ENCODE data around the gene TSG101. TPM values are rescaled to one million over a fixed set of nuclear protein-coding genes. Genes with fewer than 3 reads are reported as not detected.

The TSG101 gene
- total RNA-seq, 4 donors from 2014 or later: 67.8 to 80.0 (median 71.8) TPM

DNA sequence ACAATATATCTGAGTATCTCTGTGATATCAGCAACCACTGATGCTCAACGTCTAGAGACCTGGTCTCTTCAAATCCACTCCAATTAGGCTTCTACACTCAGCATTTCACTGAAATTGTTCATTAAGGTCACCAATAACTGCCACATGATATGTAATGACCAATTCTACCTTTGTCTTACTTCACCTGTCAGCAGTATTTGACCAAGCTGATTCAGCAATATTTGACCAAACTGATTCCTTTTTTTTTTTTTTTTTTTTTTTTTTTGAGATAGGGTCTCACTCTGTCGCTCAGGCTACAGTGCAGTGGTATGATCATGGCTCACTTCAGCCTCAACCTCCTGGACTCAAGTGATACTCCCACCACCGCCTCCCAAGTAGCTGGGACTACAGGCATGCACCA lies 5.6 kb downstream of the TSG101 start:
- Histone ChIP-seq H3K9me3 (no peaks in the 10 kb centered on the region), H3K27me3 (no peaks in the 10 kb centered on the region), H3K4me3 (no peak overlapping the region), H3K4me1 (peaks cover 18% of the 10 kb centered on the region), H3K36me3 (peaks cover 20% of the 10 kb centered on the region), H3K27ac (no peak overlapping the region)
- TF ChIP-seq POLR2AphosphoS5 (IDR thresholded peaks at IDR 0.05) (no peak), EP300 (IDR thresholded peaks at IDR 0.05) (no peak), POLR2A (IDR thresholded peaks at IDR 0.05) (no peak)
- TF ChIP-seq, protein P1, sequence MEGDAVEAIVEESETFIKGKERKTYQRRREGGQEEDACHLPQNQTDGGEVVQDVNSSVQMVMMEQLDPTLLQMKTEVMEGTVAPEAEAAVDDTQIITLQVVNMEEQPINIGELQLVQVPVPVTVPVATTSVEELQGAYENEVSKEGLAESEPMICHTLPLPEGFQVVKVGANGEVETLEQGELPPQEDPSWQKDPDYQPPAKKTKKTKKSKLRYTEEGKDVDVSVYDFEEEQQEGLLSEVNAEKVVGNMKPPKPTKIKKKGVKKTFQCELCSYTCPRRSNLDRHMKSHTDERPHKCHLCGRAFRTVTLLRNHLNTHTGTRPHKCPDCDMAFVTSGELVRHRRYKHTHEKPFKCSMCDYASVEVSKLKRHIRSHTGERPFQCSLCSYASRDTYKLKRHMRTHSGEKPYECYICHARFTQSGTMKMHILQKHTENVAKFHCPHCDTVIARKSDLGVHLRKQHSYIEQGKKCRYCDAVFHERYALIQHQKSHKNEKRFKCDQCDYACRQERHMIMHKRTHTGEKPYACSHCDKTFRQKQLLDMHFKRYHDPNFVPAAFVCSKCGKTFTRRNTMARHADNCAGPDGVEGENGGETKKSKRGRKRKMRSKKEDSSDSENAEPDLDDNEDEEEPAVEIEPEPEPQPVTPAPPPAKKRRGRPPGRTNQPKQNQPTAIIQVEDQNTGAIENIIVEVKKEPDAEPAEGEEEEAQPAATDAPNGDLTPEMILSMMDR (IDR thresholded peaks at IDR 0.05): no peak
- 97% methylated on average over 3 of the region's 3 CpGs for WGBS
- DNase-seq (ENCODE audit: low spot score in 2 of 2): no peak

DNA sequence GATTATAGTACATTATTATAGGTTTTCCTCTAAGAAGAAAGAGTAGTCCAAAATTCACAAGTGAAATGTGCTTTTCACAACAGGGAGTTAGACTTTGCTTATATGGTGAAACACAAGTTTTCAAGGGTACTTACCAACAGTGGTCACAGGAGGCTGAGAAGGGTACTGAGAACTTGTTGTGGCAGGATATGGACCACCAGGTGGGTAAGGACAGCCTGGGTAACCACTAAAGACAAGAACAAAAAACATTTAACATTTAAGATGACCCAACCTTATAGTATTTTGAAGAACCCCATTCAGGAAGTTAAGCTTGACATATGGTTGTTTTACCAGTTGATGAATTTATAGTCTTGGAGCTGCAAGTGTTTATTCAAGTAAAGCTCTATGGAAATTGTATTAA lies 24.4 kb downstream of the TSG101 start:
- no peak overlapping the region for H3K4me3 ChIP-seq
- no peaks in the 10 kb centered on the region for H3K9me3 ChIP-seq
- no peak for DNase-seq (ENCODE audit: low spot score in 2 of 2)
- no peak for TF ChIP-seq POLR2A (IDR thresholded peaks at IDR 0.05)
- TF ChIP-seq, protein P1 (IDR thresholded peaks at IDR 0.05): no peak
- TF ChIP-seq POLR2AphosphoS5 (IDR thresholded peaks at IDR 0.05): no peak
- no peak for TF ChIP-seq EP300 (IDR thresholded peaks at IDR 0.05)
- H3K27ac ChIP-seq: no peak overlapping the region
- no peaks in the 10 kb centered on the region for H3K4me1 ChIP-seq
- peaks cover 84% of the 10 kb centered on the region for H3K36me3 ChIP-seq
- H3K27me3 ChIP-seq: no peaks in the 10 kb centered on the region

DNA sequence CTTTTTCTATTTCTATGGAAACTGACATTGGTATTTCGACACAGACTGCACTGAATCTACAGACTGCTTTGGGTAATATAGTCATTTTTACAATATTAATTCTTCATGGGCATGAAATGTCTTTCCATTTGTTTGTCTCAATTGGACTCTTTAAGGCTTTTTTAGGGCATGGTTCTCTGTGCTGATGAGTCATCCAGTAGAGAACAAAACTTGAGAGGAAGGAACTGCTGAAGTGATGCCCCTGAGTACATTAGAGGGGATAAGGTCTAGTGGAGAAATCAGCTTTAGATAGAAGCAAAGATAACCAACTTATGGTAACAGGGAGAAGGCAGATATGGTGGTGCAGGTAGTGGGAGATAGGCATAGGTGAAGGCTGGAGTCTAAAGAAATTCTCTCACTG lies 25.1 kb downstream of the TSG101 start:
- Histone ChIP-seq H3K9me3 (no peaks in the 10 kb centered on the region), H3K27me3 (no peaks in the 10 kb centered on the region), H3K36me3 (peaks cover 82% of the 10 kb centered on the region), H3K4me1 (no peaks in the 10 kb centered on the region), H3K27ac (no peak overlapping the region), H3K4me3 (no peak overlapping the region)
- DNase-seq (ENCODE audit: low spot score in 2 of 2): no peak
- WGBS: 90% methylated on average over 1 of the region's 1 CpG
- TF ChIP-seq EP300 (IDR thresholded peaks at IDR 0.05) (no peak), POLR2A (IDR thresholded peaks at IDR 0.05) (no peak), POLR2AphosphoS5 (IDR thresholded peaks at IDR 0.05) (no peak)
- TF ChIP-seq, protein P1 (IDR thresholded peaks at IDR 0.05): no peak

DNA sequence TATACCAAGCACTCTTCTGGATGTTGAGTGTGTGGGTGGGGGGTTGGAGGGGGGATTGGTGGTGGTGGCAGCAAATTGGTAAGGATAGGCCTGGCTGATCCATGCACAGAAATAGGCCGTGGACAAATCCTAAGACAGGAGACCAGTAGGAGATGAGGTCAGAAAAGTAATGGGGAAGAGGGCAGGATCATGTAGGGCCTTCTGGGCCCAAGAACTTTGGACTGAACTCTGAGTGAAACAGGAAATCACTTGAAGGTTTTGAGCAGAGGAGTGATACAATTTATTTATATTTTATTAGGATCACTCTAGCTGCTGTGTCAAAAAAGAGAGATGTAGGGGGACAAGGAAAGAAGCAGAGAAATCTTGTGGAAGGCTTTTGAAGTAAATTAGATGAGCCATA lies 28.7 kb downstream of the TSG101 start:
- no peak for TF ChIP-seq EP300 (IDR thresholded peaks at IDR 0.05)
- no peak for TF ChIP-seq POLR2AphosphoS5 (IDR thresholded peaks at IDR 0.05)
- TF ChIP-seq, protein P1 (IDR thresholded peaks at IDR 0.05): no peak
- TF ChIP-seq POLR2A (IDR thresholded peaks at IDR 0.05): no peak
- Histone ChIP-seq H3K27ac (no peak overlapping the region), H3K4me3 (no peak overlapping the region), H3K36me3 (peaks cover 71% of the 10 kb centered on the region), H3K27me3 (no peaks in the 10 kb centered on the region), H3K9me3 (no peaks in the 10 kb centered on the region), H3K4me1 (no peaks in the 10 kb centered on the region)
- 97% methylated on average over 1 of the region's 1 CpG for WGBS
- no peak for DNase-seq (ENCODE audit: low spot score in 2 of 2)

DNA sequence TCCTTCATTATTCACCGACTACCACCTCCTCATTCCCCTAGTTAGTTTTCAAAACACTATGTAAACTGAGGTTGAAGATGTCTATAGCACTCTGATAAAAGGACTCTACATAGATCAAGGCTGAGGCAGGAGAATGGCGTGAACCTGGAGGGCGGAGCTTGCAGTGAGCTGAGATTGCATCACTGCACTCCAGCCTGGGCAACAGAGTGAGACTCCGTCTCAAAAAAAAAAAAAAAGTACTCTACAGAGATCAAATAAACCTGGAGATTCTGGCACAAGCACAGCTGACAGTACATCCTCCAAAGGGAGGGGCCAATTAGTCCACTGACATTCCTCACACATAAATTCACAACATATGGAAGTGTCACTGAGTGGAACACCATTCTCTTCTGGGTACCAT lies 31.0 kb downstream of the TSG101 start:
- WGBS: 75% methylated on average over 4 of the region's 4 CpGs
- no peaks in the 10 kb centered on the region for H3K27me3 ChIP-seq
- no peak overlapping the region for H3K27ac ChIP-seq
- H3K4me3 ChIP-seq: no peak overlapping the region
- no peaks in the 10 kb centered on the region for H3K9me3 ChIP-seq
- DNase-seq (ENCODE audit: low spot score in 2 of 2): no peak
- peaks cover 57% of the 10 kb centered on the region for H3K36me3 ChIP-seq
- H3K4me1 ChIP-seq: no peaks in the 10 kb centered on the region
- TF ChIP-seq POLR2A (IDR thresholded peaks at IDR 0.05): no peak
- TF ChIP-seq, protein P1 (IDR thresholded peaks at IDR 0.05): no peak
- no peak for TF ChIP-seq POLR2AphosphoS5 (IDR thresholded peaks at IDR 0.05)

Data from suprapubic skin (tissue), 4 donors.